Measurements from ENCODE around the gene TMEM141. TPM values are rescaled to one million over a fixed set of nuclear protein-coding genes. Genes with fewer than 3 reads are reported as not detected.

TMEM141 gene
- total RNA-seq, 1 experiment from 2014 or later, result 64.1 TPM

GRCh38 chr9:136750526-136750925, 40.6 kb upstream of the TMEM141 start:
- intact Hi-C loops (cut with micrococcal nuclease; ENCODE audit: unreplicated experiment), result no loop called here
- TF ChIP-seq CTCF (IDR thresholded peaks at IDR 0.05; ENCODE audit: unreplicated experiment), result no peak
- no peak for DNase-seq
- Mint-ChIP-seq H3K27ac (ENCODE audit: unreplicated experiment) (no peak overlapping the region), H3K27me3 (ENCODE audit: unreplicated experiment) (peaks cover 64% of the 10 kb centered on the region), H3K4me1 (ENCODE audit: low read depth, unreplicated experiment) (no peaks in the 10 kb centered on the region), H3K4me3 (ENCODE audit: low read depth, unreplicated experiment) (no peak overlapping the region), H3K9me3 (ENCODE audit: low read depth, unreplicated experiment) (peaks cover 4% of the 10 kb centered on the region), H3K36me3 (ENCODE audit: insufficient read depth, unreplicated experiment) (no peaks in the 10 kb centered on the region)
- CTCF ChIA-PET, result no interaction called here
- BruUV-seq (replicated peaks), result no TSS peak

- BruUV-seq (replicated peaks), result no TSS peak
- intact Hi-C loops (cut with micrococcal nuclease; ENCODE audit: unreplicated experiment), result no loop called here
- no peak overlapping the region for H3K27ac Mint-ChIP-seq (ENCODE audit: unreplicated experiment)
- no peaks in the 10 kb centered on the region for H3K4me1 Mint-ChIP-seq (ENCODE audit: low read depth, unreplicated experiment)
- H3K4me3 Mint-ChIP-seq (ENCODE audit: low read depth, unreplicated experiment), result no peak overlapping the region
- peaks cover 4% of the 10 kb centered on the region for H3K9me3 Mint-ChIP-seq (ENCODE audit: low read depth, unreplicated experiment)
- CTCF ChIA-PET, result interaction anchor here (0.6 kb wide), 1 partner anchor 11 kb away, joined by 3 read pairs; no protein-coding TSS in a partner anchor
- no peak for TF ChIP-seq CTCF (IDR thresholded peaks at IDR 0.05; ENCODE audit: unreplicated experiment)
- no peak for DNase-seq
- H3K36me3 Mint-ChIP-seq (ENCODE audit: insufficient read depth, unreplicated experiment), result no peaks in the 10 kb centered on the region
- peaks cover 64% of the 10 kb centered on the region for H3K27me3 Mint-ChIP-seq (ENCODE audit: unreplicated experiment)
Observed at GRCh38 chr9:136751244-136751643, 39.9 kb upstream of the TMEM141 start.

GRCh38 chr9:136751814-136752213, 39.3 kb upstream of the TMEM141 start:
- Mint-ChIP-seq H3K27me3 (ENCODE audit: unreplicated experiment) (peaks cover 63% of the 10 kb centered on the region), H3K27ac (ENCODE audit: unreplicated experiment) (no peak overlapping the region), H3K36me3 (ENCODE audit: insufficient read depth, unreplicated experiment) (no peaks in the 10 kb centered on the region), H3K4me1 (ENCODE audit: low read depth, unreplicated experiment) (no peaks in the 10 kb centered on the region), H3K9me3 (ENCODE audit: low read depth, unreplicated experiment) (peaks cover 4% of the 10 kb centered on the region), H3K4me3 (ENCODE audit: low read depth, unreplicated experiment) (no peak overlapping the region)
- BruUV-seq (replicated peaks), result no TSS peak
- CTCF ChIA-PET, result interaction anchor here (0.6 kb wide), 1 partner anchor 12 kb away, joined by 3 read pairs; no protein-coding TSS in a partner anchor
- no peak for TF ChIP-seq CTCF (IDR thresholded peaks at IDR 0.05; ENCODE audit: unreplicated experiment)
- intact Hi-C loops (cut with micrococcal nuclease; ENCODE audit: unreplicated experiment), result no loop called here
- no peak for DNase-seq

GRCh38 chr9:136753371-136754058, 37.6 kb upstream of the TMEM141 start:
- peaks cover 46% of the 10 kb centered on the region for H3K27me3 Mint-ChIP-seq (ENCODE audit: unreplicated experiment)
- intact Hi-C loops (cut with micrococcal nuclease; ENCODE audit: unreplicated experiment), result no loop called here
- no peak overlapping the region for H3K27ac Mint-ChIP-seq (ENCODE audit: unreplicated experiment)
- no peak for TF ChIP-seq CTCF (IDR thresholded peaks at IDR 0.05; ENCODE audit: unreplicated experiment)
- DNase-seq, result no peak
- H3K4me1 Mint-ChIP-seq (ENCODE audit: low read depth, unreplicated experiment), result no peaks in the 10 kb centered on the region
- H3K9me3 Mint-ChIP-seq (ENCODE audit: low read depth, unreplicated experiment), result peaks cover 4% of the 10 kb centered on the region
- no TSS peak for BruUV-seq (replicated peaks)
- H3K4me3 Mint-ChIP-seq (ENCODE audit: low read depth, unreplicated experiment), result no peak overlapping the region
- H3K36me3 Mint-ChIP-seq (ENCODE audit: insufficient read depth, unreplicated experiment), result no peaks in the 10 kb centered on the region
- CTCF ChIA-PET, result no interaction called here
